ENCODE measurements around the gene LIPE. TPM values are rescaled to one million over a fixed set of nuclear protein-coding genes. Genes with fewer than 3 reads are reported as not detected.

Gene LIPE
- polyA plus RNA-seq, 1 donor (not counting 4 experiments of a cell fraction or from before 2014, with no cell fraction given): 6.1 TPM

DNA sequence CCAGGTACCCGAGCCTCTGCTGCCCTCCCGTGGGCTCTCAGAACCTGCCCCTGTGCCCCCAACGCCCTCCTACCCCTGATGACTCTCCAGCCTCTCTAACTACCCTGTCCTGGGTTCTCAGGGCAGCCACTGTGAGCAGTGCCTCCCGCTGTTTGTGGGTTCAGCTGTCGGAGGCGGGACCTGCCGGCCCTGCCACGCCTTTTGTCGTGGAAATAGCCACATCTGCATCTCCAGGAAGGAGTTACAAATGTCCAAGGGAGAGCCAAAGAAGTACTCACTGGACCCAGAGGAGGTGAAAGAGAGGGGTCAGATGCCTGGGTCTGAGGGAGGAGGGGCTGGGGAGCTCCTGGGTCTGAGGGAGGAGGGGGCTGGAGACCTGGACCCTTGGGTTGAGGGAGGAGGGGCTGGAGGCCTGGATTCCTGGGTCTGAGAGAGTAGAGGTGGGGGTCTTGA, 57.1 kb downstream of the LIPE start:
- DNase-seq (ENCODE audit: low read depth, low spot score) (no peak), FAIRE-seq (no peak)
- Histone ChIP-seq H4K20me1 (ENCODE audit: control insufficient read depth, extremely low read depth, insufficient read depth, low read length) (no peaks in the 10 kb centered on the region), H3K4me3 (ENCODE audit: control insufficient read depth in 2 of 3, extremely low read depth in 1 of 3, insufficient read depth in 2 of 3, low read depth in 1 of 3, low read length in 3 of 3) (no peak overlapping the region), H3K4me1 (ENCODE audit: control insufficient read depth, extremely low read depth, insufficient read depth, low read length) (no peaks in the 10 kb centered on the region), H3K27me3 (ENCODE audit: control insufficient read depth, extremely low read depth, insufficient read depth, low read length) (no peaks in the 10 kb centered on the region), H3K36me3 (ENCODE audit: control insufficient read depth in 2 of 2, extremely low read depth in 1 of 2, insufficient read depth in 2 of 2, low read length in 2 of 2) (peaks cover 0 to 5% of the 10 kb centered on the region in 2 experiments), H3K79me2 (ENCODE audit: control insufficient read depth, insufficient read depth, low read length) (no peaks in the 10 kb centered on the region), H3K27ac (ENCODE audit: control insufficient read depth, insufficient read depth, low read length) (no peak overlapping the region), H3K9ac (ENCODE audit: control insufficient read depth, extremely low read depth, insufficient read depth, low read length) (no peak overlapping the region), H3K4me2 (ENCODE audit: control insufficient read depth, extremely low read depth, insufficient read depth, low read depth, low read length) (no peak overlapping the region), H3K9me1 (ENCODE audit: control insufficient read depth, extremely low read depth, insufficient read depth, low read length) (no peaks in the 10 kb centered on the region), H3K9me3 (ENCODE audit: control insufficient read depth, low read depth, low read length) (no peaks in the 10 kb centered on the region), H2AFZ (ENCODE audit: control insufficient read depth, low read length) (no peak overlapping the region)
- no peak for TF ChIP-seq EZH2 (IDR thresholded peaks at IDR 0.05; ENCODE audit: low read length)
- no peak for TF ChIP-seq CTCF (optimal IDR thresholded peaks at IDR 0.05 in 1 of 3, IDR thresholded peaks at IDR 0.05 in 1 of 3, conservative IDR thresholded peaks at IDR 0.05 in 1 of 3; ENCODE audit: extremely low read depth in 1 of 3, insufficient read depth in 2 of 3, low read length in 3 of 3)
- dilution Hi-C loops (cut with MboI; ENCODE audit: extremely low pct_ligation_motif_present, low sequenced_read_pairs): no loop called here

DNA sequence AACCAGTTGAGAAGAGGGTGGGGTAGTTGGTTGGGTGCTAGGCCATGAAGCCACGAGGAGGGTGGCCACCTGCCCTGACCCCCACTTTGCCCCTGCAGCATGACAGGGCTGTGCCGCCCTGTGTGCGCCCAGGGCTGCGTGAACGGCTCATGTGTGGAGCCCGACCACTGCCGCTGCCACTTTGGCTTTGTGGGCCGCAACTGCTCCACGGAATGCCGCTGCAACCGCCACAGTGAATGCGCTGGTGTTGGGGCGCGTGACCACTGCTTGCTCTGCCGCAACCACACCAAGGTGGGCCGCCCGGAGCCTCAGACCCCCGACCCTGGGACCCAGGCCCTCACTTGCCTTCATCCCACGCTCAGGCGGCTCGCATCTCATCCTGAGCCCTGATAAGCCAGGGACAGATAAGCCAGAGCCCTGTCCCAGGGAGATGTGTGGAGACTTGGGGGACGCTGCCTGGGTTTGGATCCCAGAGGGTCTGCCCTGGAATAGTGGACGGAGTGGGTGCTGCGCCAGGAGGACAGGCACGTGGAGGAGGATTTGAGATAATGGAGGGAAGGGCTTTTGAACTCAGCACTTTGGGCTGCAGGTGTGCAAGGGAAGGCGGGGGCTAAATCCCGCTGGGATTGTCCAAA, 57.6 kb downstream of the LIPE start:
- Histone ChIP-seq H3K4me1 (ENCODE audit: control insufficient read depth, extremely low read depth, insufficient read depth, low read length) (no peaks in the 10 kb centered on the region), H3K36me3 (ENCODE audit: control insufficient read depth in 2 of 2, extremely low read depth in 1 of 2, insufficient read depth in 2 of 2, low read length in 2 of 2) (peaks cover 0 to 5% of the 10 kb centered on the region in 2 experiments), H3K4me2 (ENCODE audit: control insufficient read depth, extremely low read depth, insufficient read depth, low read depth, low read length) (no peak overlapping the region), H3K9me3 (ENCODE audit: control insufficient read depth, low read depth, low read length) (no peaks in the 10 kb centered on the region), H3K4me3 (ENCODE audit: control insufficient read depth in 2 of 3, extremely low read depth in 1 of 3, insufficient read depth in 2 of 3, low read depth in 1 of 3, low read length in 3 of 3) (no peak overlapping the region), H3K9me1 (ENCODE audit: control insufficient read depth, extremely low read depth, insufficient read depth, low read length) (no peaks in the 10 kb centered on the region), H4K20me1 (ENCODE audit: control insufficient read depth, extremely low read depth, insufficient read depth, low read length) (no peaks in the 10 kb centered on the region), H2AFZ (ENCODE audit: control insufficient read depth, low read length) (no peak overlapping the region), H3K9ac (ENCODE audit: control insufficient read depth, extremely low read depth, insufficient read depth, low read length) (no peak overlapping the region), H3K79me2 (ENCODE audit: control insufficient read depth, insufficient read depth, low read length) (no peaks in the 10 kb centered on the region), H3K27ac (ENCODE audit: control insufficient read depth, insufficient read depth, low read length) (no peak overlapping the region), H3K27me3 (ENCODE audit: control insufficient read depth, extremely low read depth, insufficient read depth, low read length) (no peaks in the 10 kb centered on the region)
- no peak for TF ChIP-seq EZH2 (IDR thresholded peaks at IDR 0.05; ENCODE audit: low read length)
- TF ChIP-seq CTCF (optimal IDR thresholded peaks at IDR 0.05 in 1 of 3, IDR thresholded peaks at IDR 0.05 in 1 of 3, conservative IDR thresholded peaks at IDR 0.05 in 1 of 3; ENCODE audit: extremely low read depth in 1 of 3, insufficient read depth in 2 of 3, low read length in 3 of 3): no peak
- dilution Hi-C loops (cut with MboI; ENCODE audit: extremely low pct_ligation_motif_present, low sequenced_read_pairs): no loop called here
- FAIRE-seq (no peak), DNase-seq (ENCODE audit: low read depth, low spot score) (no peak)

Measured in keratinocyte (primary cell).